Stimulated activated CD8-positive, alpha-beta memory T cell treated with anti-CD3 and anti-CD28 coated beads, Interleukin-7, amount 100 ng/mL, for 4 hours (primary cell): ENCODE results near the gene ISY1.
"Not testable (repeated sequence)": the region's sequence is repeated elsewhere in the genome, so short reads cannot be mapped to it uniquely, and the experiment has no call there.

Experiments used
- DNase-seq, 2 donors: peaks; one replicate each; pipeline ENCODE4 v3.0.0-alpha.2; 2020; ENCODE audit warnings: low read depth in 2 of 2

Gene ISY1

DNA sequence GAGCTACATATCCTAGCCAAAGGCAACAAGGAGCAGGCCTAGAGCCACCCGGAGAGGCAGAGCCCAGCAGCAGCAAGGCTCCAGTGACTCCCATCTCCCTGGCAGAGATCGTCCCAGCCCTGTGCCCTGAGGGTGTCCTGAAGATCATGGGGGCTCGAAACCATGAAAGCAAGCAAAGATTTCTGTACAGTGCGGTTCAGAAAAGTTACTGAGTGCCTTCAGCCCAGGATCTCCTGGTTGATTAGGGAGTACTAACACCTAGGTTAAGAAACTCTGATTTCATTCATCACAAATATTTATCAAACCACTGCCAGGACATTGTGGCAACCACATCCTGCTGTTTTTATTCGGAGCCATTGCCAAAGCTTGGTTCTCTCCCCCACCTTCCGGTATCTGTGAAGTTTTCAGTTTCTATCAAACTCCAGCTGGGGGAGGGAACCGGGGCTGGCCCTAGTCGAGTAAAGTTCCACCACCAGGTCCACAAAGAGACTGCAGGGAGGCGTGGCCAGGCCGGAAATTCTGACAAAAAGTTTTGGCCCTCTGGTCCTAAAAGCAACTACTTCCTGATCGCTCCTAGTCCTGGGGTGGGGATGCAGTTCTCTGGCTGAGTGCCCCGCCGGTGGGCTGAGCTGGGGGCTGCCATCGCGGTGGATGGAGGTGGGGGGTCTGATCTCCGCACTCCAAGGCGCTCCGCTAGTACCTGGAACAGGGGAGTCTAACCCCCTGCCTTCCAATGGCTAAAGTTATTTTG is 40.4 kb downstream of the ISY1 start:
- DNase-seq, result peak; percentile 83 to 86

DNA sequence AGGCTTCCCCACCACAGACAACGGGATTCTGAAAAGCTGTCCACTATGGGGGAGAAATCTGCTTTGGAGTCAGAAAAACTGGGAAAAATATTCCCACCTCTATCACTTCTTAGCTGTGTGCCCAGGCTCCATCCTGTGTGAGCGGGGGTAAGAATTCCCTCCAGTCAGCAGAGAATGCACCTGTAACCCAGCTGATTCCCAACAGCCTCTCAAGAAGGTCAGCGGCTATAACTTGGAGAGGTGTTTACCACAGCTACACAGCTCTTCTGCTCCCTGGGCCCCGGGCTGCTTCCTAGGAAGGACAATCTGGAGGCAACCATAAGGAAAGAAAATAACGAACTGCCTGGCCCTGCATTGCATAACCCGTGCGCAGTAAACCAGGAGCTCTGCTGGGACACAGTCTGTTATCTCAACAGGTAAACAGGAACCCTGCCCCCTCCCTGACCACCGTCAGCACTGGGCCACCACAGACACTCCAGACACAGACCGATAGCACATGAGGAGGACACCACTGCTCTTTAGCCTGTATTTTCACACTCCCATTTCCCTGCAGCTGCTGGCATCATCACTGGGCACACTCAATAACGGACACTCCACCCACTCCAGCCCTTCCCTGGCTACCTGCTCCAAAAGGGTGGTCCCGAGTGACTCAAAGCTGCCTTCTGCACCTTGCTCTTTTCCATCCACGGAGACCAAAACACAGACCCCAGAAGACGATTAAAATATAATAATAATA is 41.3 kb downstream of the ISY1 start:
- DNase-seq, result no peak

DNA sequence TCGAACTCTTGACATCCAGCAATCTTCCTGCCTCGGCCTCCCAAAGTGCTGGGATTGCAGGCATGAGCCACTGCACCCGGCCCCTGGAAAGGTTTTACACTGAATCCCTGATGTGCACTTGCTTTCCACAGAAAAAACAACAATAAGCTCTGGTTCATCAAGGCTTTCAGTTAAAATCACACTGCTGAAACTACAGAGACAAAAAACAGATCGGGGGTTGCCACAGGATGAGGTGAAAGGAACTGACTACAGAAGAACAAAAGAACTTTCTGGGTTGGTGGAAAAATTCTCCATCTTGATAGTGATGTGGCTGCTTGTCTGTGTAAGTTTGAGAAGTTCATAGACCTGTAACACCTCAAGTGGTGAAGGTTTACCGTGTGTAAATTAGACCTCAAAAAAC is 42.1 kb downstream of the ISY1 start:
- DNase-seq, result no peak

DNA sequence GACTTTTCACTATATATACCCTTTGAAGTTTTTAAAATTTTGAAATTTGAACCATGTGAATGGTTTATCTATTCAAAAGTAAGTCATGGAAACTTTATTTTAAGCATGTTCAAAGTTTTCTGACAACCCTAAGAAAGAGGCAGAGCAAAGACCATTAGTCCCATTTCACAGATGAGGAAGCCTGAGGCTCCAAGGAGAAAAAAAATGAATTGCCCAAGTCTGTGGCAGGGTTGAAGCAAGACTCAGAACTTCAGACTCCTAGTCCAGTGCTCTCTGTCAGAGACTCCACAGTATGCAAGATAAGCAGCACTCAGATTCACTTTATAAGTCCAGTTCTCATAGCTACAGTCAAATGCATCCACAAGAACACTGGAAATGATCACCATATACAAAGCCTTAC is 43.7 kb downstream of the ISY1 start:
- DNase-seq, result no peak

DNA sequence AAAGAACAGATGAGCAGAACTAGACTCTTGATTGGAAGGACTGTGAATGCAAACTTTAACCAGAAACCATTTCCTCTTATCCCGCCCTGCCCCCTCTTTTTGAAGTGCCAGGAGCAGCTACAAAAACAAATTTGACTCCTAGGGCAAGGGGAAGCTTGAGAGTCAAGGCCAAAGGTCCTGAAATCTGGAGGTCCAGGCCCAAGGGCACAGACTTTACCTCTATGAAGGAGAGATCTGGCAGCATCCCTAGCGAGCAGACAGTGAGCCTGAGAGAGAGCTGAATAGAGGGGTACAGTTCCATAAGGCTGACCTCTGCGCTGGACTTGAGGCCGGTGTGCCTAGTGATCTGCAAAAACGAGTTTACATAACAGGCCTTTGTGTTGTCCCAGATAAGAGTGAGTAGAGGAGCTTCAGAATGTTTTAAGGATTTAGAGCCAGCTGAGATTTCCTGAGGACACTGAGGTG is 44.3 kb downstream of the ISY1 start:
- no peak for DNase-seq

DNA sequence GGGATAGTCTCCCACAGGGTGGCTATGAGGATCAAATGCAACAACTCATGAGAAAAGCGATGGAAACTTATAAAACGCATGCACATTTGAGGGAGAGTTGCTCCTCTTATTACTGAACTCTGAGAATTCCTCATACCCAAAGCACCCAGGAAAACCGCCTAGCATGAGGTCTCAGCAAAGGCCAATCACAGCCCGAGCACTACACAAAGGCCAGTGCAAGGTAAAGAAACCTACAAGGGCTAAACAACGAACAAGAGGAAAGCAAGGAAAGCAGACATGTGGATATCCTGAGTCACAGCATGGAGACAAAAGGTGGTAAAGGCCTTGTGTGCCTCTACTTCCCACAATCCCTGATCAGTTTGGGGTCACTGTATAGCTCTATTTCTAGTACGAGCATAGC is 46.4 kb downstream of the ISY1 start:
- no peak for DNase-seq

DNA sequence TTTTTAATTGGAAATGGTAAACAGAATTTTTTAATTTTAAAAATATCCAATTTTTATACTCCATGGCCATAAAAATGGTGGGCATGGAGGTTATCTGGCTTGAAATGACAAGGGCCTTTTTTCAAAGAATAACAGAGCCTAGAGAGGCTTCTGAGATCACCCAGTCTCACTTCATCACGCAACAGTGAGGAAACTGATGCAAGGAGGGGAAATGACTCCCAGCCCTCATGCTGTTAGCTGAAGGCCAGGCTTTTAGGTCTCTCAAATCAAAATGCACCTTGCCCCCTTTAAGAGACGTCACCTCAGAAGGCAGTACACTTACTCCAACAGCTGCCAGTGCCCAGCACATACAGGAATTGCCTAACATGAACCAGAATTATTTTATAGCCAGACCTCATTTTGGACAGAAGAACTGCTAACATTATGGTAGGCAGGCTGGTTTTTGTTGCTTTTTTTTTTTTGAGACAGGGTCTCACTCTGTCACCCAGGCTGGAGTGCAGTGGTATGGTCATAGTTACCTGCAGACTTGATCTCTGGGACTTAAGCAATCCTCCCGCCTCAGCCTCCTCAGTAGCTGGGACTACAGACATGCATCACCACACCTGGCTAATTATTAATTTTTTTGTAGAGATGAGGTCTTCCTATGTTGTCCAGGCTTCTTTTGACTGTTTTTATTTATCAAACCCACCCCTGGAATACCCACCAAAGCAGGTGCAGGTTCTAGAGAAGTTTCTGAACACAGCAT is 48.4 kb downstream of the ISY1 start:
- DNase-seq, result no peak

DNA sequence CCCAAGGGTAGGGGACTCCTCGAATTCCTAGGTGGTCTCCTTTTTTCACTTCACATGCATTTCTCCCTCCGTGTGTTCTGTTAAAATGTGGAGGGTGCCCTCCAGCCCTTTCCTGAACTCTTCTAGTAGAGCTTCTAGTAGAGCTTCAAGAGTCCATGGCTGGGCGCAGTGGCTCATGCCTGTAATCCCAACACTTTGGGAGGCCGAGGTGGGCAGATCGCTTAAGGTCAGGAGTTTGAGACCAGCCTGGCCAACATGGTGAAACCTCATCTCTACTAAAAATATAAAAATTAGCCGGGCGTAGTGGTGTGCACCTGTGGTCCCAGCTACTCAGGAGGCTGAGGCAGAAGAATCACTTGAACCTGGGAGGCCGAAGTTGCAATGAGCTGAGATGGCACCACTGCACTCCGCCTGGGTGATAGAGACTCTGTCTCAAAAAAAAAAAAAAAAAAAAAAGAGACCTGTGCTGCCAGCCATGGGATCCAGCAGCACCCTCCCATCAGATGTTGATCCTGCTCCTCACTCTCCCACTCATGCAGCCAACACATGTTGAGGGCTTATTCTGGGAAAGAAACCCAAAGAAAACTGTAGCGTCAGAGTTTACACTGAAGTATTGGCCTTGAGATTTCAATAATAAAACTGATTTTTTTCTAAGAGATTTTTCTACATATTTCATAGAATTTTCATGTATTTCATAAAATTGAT is 49.6 kb downstream of the ISY1 start:
- not testable (repeated sequence) for DNase-seq

DNA sequence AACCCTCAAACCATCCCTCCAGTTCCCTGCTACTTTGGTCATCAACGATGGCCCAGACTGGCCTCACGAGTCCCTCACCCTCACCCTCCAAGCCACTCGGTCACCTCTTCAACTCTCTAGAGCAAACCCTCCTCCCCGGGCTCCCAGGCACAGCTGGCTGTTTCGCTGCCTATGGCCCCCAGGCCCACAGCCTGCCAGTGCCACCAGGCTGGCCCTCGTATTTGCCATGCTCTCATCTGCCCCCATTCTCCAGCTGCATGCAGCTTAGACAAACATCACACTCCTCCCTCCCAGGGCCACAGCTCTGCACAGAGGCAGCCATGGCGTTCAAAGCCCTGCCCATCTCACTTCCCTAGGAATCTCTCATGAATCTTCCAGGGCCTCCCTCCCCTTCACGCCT is 53.1 kb downstream of the ISY1 start:
- DNase-seq, result no peak

DNA sequence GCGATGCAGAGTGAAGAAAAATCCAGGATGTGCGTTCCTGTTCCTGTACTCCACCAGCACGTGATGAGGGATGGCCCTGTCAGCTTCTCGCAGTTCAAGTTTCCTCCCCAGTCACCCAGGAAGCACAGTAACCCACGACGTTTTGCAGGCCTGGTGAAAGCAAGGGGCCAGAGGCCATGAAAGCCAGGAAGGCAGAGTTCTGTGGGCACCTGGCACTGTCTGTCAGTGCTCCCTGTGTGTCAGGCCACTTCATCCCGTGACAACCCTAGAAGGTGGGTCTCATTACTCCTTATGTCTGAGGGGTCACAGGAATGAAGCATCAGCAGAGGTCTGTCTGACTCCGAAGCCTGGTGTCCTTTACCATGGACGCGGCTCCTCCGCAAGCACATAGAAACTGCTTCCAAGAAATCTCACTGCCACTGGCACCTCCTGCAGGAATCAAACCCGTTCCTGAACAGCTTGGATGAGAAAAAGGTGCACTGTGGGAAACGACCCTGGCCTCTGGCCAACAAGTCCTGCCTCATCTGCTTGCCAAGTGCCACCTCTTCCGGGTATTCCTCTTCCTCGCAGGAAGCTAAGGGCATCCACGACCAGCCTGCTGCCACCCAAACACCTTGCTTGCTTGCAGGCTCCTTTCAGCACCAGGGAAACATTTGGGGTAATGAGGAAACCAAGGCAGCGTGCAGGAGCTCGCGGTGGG is 53.8 kb downstream of the ISY1 start:
- DNase-seq, result no peak

DNA sequence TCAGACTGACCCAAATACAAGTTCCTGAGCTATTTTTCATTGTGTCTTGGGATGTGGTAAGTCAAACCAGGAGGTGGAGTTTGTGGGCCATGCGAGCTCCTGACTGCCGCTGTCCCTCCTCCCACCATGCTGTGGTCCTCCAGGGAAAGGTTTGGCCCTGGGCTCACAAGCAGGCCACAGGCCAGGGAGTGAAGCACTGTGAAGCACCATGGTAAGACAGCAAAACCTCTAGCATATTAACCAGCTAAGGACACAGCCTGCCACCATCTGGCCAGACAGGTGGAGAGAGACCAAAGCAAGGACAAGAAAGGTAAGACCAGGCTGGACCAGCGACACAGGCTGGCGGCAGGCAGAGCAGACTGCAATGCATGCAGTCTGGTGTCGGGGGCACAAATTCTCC is 54.5 kb downstream of the ISY1 start:
- DNase-seq, result no peak

DNA sequence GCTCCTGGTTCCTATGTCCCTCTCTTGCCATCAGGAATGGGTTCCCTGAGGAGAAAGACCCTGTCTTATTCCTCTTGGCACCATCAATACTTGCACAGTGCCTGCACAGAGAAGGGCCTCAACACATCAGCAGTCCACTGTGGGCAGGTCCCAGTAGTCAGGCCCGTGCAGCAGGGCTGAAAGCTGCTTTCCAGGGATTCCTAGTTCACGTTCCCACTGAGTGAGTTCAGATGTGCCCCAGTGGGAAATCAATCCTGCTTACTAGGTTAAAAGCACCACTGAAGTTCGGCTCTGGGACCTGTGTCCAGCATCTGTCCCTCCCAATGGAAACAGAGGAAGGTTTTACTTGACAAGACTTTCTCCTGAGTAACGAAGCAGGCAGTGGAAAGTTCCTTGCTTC is 55.0 kb downstream of the ISY1 start:
- no peak for DNase-seq

DNA sequence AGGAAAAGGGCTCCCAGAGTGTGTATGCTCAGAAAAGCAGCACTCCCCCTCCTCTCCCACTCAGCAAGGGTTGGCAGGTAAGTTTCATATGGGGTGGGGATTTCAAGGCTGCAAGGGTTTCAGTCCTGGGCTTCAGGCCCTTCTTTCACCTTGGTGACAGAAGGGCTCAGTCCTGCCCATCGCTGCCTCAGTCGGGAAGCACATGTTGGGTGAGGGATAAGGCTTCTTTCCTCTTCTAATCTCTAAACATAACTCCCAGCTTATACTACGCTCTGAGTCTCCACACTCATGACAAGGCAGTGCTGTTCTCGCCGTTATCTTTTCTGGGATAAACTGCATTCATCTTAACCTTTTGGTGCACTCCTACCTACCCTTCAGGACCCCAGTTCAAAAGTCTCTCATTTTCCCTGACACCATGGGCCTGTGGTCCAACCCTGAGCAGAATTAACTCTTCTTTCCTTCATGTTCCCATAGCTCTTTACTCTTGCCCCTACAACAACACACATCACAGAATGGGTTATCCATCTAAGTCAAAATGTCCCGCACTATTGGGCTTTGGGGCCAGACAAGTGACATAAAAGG is 56.3 kb downstream of the ISY1 start:
- DNase-seq, result no peak

DNA sequence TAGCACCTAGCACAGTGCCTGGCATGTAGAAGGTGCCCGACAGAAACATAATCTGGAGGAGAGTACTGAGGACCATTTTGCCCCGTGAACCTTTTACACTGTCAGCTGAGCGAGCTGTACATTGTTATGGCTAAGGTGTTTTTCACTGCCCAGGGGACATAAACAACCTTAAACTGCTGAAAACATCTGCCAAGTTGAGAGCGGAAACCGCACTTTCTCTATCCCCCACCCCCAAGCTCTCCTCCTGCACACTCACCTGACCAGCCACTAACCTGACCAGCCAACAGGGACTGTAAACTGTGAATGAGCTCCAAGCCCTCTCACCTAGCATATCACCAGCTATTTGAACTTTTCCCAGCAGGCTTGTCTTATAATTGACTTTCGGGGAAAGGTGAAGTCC is 56.8 kb downstream of the ISY1 start:
- no peak for DNase-seq

DNA sequence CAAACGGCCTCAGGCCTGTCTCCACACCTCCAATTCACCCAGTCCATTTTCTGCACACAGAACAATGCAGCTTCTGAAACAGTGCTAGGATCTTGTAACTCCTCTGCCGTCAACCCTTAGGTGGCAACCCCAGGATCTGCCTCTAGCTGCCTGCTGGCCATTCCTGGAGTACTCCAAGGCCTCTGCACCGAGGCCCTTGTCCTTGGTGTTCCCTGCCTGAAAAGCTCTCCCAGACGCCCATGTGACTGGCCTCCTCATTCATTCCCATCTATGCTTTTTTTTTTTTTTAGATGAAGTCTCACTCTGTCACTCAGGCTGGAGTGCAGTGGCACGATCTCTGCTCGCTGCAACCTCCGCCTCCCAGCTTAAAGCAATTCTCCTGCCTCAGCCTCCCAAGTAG is 57.6 kb downstream of the ISY1 start:
- no peak for DNase-seq

DNA sequence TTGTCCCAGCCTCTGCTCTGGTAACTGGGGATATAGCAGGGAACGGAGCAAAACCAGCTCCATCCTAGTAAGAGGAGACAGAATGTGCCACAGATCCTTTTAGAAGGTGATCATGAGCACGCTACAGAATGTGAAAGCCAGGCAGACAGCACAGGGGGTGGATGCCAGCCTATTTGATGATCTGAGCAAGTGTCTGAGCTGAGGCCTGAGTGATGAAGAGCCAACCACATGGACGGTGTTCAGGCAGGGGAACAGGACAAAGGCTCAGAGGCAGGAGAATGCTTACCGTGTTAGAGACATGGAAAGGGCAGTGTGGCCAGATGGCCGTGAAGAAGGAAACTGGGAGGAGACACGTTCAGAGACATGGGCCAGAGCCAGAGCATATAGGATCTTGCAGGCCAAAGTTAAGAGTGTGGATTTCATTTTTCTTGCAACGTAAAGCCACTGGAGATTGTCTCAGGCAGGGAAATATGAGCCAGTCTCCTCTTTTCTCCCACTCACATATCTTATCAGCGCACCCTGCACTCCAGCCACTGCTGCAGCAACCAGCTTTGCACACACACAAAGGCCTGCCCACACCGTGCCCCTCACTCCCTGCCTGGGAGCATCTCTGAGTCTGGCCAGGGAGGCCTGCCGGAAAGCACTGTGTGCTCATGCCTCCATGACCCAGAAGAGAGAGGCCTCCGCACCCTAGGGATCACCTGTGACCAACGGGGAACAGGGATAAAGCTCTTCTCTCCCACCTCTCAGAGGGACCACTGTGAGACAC is 59.3 kb downstream of the ISY1 start:
- no peak for DNase-seq

DNA sequence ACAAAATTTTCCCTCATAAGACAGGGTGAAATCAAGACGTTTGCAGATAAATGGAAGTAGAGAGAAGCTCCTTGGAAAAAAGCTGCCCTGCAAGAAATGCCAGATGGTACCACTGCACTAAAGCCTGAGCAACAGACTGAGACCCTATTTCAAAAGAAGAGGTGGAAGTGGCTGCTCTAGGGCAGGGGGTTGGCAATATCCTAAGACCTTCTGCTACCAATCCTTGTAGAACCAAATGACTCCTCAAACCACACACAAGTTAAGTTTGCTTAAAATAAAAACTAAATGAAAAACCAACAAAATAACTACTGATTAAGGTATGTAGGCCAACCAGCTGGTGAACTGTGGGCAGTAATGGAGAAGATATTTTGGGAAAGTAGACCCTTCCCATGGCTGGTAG is 60.6 kb downstream of the ISY1 start:
- DNase-seq, result no peak

DNA sequence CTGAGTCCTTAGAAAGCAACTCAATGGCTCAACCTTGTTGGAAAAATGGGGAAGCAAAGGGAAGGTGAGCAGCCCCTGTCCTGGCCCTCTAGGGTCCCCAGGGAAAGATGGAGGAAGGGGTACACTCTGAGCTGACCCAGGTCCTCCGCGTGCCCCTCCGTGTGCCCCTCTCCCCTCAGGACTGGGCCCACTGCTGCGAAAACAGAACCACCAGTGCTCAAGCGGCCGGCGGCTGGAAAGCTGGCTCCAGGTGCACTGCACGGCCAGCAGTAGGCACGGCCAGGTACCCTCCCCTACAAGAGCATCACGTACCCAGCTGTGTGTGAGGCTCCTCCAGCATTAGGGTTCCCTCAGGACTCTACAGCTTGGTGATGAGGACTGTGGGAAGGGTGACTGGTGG is 65.6 kb downstream of the ISY1 start:
- no peak for DNase-seq

DNA sequence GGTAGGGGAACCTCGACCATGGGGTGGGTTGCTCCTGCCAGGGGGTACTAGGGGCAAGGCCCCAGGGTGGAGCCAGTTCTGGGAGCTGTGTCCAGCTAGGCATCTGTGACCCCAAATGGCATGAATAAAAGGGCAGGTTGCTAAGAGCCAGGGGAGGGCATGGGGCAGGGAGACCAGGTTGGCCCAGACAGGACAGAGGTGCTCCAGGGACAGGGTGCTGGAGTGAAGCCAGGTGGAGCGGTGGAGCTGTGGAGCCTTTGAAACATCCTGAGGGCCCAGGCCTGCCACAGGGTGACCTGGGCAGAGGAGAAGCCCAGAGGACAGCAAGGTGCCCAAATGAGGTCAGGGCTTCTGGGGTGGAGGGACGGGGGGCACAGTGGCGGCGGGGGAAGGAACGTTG is 72.6 kb downstream of the ISY1 start:
- not testable (repeated sequence) for DNase-seq

DNA sequence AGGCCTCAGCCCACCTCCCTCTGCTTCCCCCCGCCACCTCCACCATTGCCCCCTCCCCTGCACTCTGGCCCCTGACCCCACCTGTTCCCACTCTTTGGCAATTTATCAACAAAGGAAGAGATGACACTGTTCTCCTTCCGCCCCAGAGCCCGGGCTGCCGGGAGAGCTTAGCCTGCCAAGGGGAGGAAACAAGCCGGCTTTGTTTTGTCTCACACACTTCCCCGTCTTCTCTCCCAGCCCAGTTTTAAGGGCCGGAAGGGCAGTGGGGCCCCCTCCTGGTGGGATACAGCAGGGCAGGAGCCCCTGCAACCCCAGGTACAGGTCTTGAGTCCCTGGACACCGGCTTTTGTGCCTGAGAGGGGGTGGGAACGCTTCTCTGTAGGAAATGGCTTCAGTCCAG is 73.0 kb downstream of the ISY1 start:
- DNase-seq, result not testable (repeated sequence)
